Vagina (tissue), 2 donors: ENCODE measurements around the gene NFYA. TPM values are rescaled to one million over a fixed set of nuclear protein-coding genes. Genes with fewer than 3 reads are reported as not detected.

ENCODE experiments used
- DNase-seq, 2 donors: peaks; one replicate each; pipeline ENCODE4 v3.0.0-alpha.2; 2017; ENCODE audit errors: extremely low spot score in 2 of 2
- H3K27ac ChIP-seq: fragments of 200-600 bp; sonication (generic); one replicate; pipeline ENCODE4 v1.5.1; 2019
- H3K27me3 ChIP-seq: fragments of 200-600 bp; sonication (generic); one replicate; pipeline ENCODE4 v1.5.1; 2019
- H3K36me3 ChIP-seq, 2 donors: fragments of 200-600 bp; sonication (generic); one replicate each; pipeline ENCODE4 v1.5.1; 2017 to 2019
- H3K4me1 ChIP-seq: fragments of 200-600 bp; sonication (generic); one replicate; pipeline ENCODE4 v1.5.1; 2019
- H3K4me3 ChIP-seq, 2 donors: fragments of 200-600 bp; sonication (generic); 1 replicate in 1 of 2; 2 replicates in 1 of 2; pipeline ENCODE4 v1.5.1; 2016 to 2019
- H3K9me3 ChIP-seq: fragments of 200-600 bp; sonication (generic); one replicate; pipeline ENCODE4 v1.5.1; 2019
- POLR2A ChIP-seq, 2 donors: fragments of 450-650 bp; IDR thresholded peaks; one replicate each; pipeline ENCODE4 v1.6.1; 2017; ENCODE audit warnings: antibody characterized with exemption in 2 of 2, mild to moderate bottlenecking in 2 of 2, moderate library complexity in 2 of 2
- POLR2AphosphoS5 ChIP-seq, 2 donors: sonication (generic); formaldehyde crosslinking; IDR thresholded peaks; one replicate each; pipeline ENCODE4 v1.9.0; 2017; ENCODE audit warnings: antibody characterized with exemption in 2 of 2, mild to moderate bottlenecking in 2 of 2, low read depth in 1 of 2; ENCODE audit not compliant: insufficient read depth in 1 of 2
- intact Hi-C: fragments of 100-400 bp; cut with DNase I; formaldehyde crosslinking; loops from one replicate; pipeline ENCODE4 v1.15.1; 2023
- total RNA-seq: library from RNA; depleted of rRNA; stranded (reverse); fragments of >200 nt; gene quantifications from one replicate; pipeline ENCODE4 v1.2.3, GENCODE V29; 2016
- TF ChIP-seq, protein P1 (sequence below), 3 experiments: fragments of 450-650 bp in 2 of 3; fragments of 200-600 bp in 1 of 3; sonication (generic) in 1 of 3; IDR thresholded peaks; one replicate each; pipeline ENCODE4 v1.5.1; 2017 to 2019; ENCODE audit warnings: antibody characterized with exemption in 3 of 3, mild to moderate bottlenecking in 2 of 3, moderate library complexity in 2 of 3

Gene NFYA
- total RNA-seq, 1 donor from 2014 or later = 22.8 TPM

DNA sequence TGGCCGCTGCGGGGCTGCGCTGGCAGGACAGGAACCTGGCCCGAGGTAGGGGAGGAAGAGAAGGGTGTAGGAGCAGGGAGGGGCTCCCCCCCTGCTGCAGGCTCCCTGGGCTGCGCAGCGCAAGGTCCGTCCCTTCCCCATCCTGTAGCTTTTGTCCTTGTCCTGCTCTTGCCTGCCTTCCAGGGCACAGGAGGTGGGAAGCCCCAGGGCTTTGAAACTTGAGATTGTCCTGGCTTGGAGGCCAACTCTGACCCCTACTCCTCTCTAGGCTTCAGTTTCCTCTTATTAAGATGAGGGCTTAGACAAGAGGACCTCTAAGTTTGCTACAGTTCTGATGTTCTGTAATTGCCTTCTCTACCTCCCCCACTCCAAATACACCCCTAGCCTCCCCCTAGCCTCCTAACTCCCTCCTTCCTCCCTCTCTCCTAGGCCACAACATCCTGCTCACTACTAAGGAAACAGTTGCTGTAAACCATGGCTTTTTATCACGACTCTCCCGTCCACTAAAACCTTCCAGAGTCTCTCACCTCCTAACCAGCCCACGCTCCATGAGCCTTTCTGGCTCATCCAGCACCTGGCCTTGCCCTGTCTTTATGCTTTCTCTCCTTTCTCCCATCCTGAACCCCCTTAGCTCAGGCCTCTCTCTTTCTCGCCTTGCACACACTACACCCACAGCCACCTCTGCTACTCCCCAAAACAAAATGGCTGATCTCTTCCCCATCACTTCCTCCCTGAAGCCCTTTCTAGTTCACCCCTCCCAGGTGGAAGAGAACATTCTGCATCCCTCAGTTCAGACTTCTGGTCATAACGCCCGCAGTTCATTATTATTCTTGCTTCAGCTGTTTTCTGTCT is 44.0 kb upstream of the NFYA start:
- H3K4me1 ChIP-seq = peaks cover 16% of the 10 kb centered on the region
- no peak for TF ChIP-seq POLR2A (IDR thresholded peaks at IDR 0.05)
- no peak for TF ChIP-seq POLR2AphosphoS5 (IDR thresholded peaks at IDR 0.05; ENCODE audit: insufficient read depth in 1 of 2, low read depth in 1 of 2)
- TF ChIP-seq, protein P1, sequence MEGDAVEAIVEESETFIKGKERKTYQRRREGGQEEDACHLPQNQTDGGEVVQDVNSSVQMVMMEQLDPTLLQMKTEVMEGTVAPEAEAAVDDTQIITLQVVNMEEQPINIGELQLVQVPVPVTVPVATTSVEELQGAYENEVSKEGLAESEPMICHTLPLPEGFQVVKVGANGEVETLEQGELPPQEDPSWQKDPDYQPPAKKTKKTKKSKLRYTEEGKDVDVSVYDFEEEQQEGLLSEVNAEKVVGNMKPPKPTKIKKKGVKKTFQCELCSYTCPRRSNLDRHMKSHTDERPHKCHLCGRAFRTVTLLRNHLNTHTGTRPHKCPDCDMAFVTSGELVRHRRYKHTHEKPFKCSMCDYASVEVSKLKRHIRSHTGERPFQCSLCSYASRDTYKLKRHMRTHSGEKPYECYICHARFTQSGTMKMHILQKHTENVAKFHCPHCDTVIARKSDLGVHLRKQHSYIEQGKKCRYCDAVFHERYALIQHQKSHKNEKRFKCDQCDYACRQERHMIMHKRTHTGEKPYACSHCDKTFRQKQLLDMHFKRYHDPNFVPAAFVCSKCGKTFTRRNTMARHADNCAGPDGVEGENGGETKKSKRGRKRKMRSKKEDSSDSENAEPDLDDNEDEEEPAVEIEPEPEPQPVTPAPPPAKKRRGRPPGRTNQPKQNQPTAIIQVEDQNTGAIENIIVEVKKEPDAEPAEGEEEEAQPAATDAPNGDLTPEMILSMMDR (IDR thresholded peaks at IDR 0.05) = no peak
- H3K9me3 ChIP-seq = no peaks in the 10 kb centered on the region
- no peaks in the 10 kb centered on the region for H3K36me3 ChIP-seq
- peak overlapping the region; percentile 46 to 55 for H3K4me3 ChIP-seq
- H3K27me3 ChIP-seq = no peaks in the 10 kb centered on the region
- intact Hi-C loops = no loop called here
- no peak for DNase-seq
- H3K27ac ChIP-seq = peak overlapping the region; percentile 76

- peaks cover 7% of the 10 kb centered on the region for H3K4me1 ChIP-seq
- intact Hi-C loops = no loop called here
Measured at GRCh38 chr6:41032830-41033229, 39.9 kb upstream of the NFYA start.

DNA sequence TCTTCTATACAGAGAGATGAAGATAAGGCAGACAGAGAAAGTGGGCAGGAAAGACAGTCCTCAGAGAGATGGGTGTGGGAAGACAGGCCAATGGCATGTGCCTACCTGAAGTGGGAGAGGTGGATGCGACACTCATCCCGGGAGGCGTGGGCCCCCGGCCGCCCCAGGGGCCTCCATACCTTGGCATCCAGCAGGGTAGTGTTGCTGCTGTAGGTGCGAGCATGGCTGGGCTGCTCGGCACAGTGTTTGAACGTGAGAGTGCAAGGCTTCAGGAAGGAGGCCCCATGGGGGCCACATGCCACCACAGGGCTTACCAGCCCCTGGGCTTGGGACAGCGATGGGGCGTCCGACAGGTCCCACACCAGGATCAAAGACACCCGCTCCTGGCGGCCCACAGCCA is 39.0 kb upstream of the NFYA start:
- Histone ChIP-seq H3K9me3 (no peaks in the 10 kb centered on the region), H3K27me3 (no peaks in the 10 kb centered on the region), H3K4me1 (no peaks in the 10 kb centered on the region), H3K4me3 (no peak overlapping the region), H3K36me3 (no peaks in the 10 kb centered on the region), H3K27ac (no peak overlapping the region)
- DNase-seq = no peak
- TF ChIP-seq POLR2A (IDR thresholded peaks at IDR 0.05) (no peak), POLR2AphosphoS5 (IDR thresholded peaks at IDR 0.05; ENCODE audit: insufficient read depth in 1 of 2, low read depth in 1 of 2) (no peak)
- TF ChIP-seq, protein P1 (IDR thresholded peaks at IDR 0.05) = no peak
- intact Hi-C loops = no loop called here

More at GRCh38 chr6:41032830-41033229, 39.9 kb upstream of the NFYA start:
- no peak for DNase-seq
- no peak overlapping the region for H3K4me3 ChIP-seq
- H3K36me3 ChIP-seq = no peaks in the 10 kb centered on the region
- H3K27me3 ChIP-seq = no peaks in the 10 kb centered on the region
- TF ChIP-seq POLR2A (IDR thresholded peaks at IDR 0.05) = no peak
- TF ChIP-seq, protein P1 (IDR thresholded peaks at IDR 0.05) = no peak
- TF ChIP-seq POLR2AphosphoS5 (IDR thresholded peaks at IDR 0.05; ENCODE audit: insufficient read depth in 1 of 2, low read depth in 1 of 2) = no peak
- H3K9me3 ChIP-seq = no peaks in the 10 kb centered on the region
- H3K27ac ChIP-seq = no peak overlapping the region

DNA sequence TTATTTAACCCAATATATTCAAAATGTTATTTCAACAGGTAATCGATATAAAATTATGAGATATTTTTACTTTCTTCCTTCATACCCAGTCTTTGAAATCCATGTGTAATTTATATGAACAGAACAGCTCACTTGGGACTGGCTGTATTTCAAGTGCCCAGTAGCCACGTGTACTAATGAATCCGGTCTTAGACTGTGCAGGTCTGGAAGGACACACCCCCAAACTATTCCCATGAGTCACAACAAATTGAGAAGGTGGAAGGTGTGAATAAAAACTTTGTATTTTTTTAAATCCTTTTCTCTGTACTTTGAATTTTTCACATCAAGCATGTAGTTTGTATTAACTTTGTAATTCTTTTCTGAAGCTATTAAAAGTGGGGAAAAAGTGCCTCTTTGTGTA is 36.6 kb upstream of the NFYA start:
- Histone ChIP-seq H3K4me1 (no peaks in the 10 kb centered on the region), H3K27ac (no peak overlapping the region), H3K9me3 (no peaks in the 10 kb centered on the region), H3K36me3 (no peaks in the 10 kb centered on the region), H3K27me3 (no peaks in the 10 kb centered on the region), H3K4me3 (no peak overlapping the region)
- intact Hi-C loops = no loop called here
- DNase-seq = no peak
- TF ChIP-seq, protein P1 (IDR thresholded peaks at IDR 0.05) = no peak
- no peak for TF ChIP-seq POLR2AphosphoS5 (IDR thresholded peaks at IDR 0.05; ENCODE audit: insufficient read depth in 1 of 2, low read depth in 1 of 2)

DNA sequence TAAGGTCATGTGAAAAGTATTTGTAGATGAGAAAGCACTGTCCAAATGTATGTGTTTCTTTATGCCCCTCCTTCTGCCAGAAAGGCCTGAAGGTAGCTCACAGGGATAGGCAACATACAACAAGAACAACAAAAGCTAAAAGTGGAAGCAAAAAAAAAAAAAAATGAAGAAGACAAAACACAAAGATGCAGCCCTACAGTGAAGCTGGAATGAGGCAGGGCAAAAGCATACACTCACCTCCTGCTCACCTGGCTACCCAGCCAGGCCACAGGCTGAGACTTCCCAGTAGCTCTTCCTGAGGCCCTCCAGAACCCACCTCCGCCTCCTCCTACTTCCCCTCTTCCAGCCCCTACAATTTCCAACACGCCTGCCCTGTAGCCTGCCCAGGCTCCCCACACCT is 36.2 kb upstream of the NFYA start:
- no peaks in the 10 kb centered on the region for H3K36me3 ChIP-seq
- DNase-seq = no peak
- intact Hi-C loops = no loop called here
- H3K4me3 ChIP-seq = no peak overlapping the region
- no peaks in the 10 kb centered on the region for H3K4me1 ChIP-seq
- TF ChIP-seq, protein P1 (IDR thresholded peaks at IDR 0.05) = no peak
- TF ChIP-seq POLR2AphosphoS5 (IDR thresholded peaks at IDR 0.05; ENCODE audit: insufficient read depth in 1 of 2, low read depth in 1 of 2) (no peak), POLR2A (IDR thresholded peaks at IDR 0.05) (no peak)
- no peaks in the 10 kb centered on the region for H3K9me3 ChIP-seq
- no peaks in the 10 kb centered on the region for H3K27me3 ChIP-seq
- H3K27ac ChIP-seq = no peak overlapping the region
